Measurements from ENCODE around the gene PSMD6.

PSMD6 gene

DNA sequence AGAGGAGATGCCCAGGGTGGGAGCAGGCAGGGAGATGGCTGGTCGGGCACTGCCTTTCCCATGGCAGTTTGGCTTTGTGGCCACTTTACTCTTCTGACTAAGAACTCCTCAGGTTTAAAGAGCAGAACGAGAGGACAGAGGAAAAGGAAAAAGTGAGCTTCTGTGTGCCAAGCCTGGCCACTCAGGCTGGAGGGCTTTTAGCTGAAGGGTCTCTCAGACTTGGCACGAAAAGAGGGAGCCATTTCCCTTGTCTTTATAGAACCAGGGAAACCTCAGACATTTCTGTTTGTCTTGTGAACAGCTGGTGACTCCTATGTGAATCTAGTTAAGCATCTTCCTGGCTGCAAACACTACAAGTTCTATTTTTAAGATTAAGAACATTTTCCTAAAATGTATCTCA, 23.3 kb upstream of the PSMD6 start:
- no peak overlapping the region for H3K27ac ChIP-seq
- intact Hi-C loops (cut with DNase I; ENCODE audit: low total_unique reads), result no loop called here
- no peaks in the 10 kb centered on the region for H3K27me3 ChIP-seq
- H3K4me1 ChIP-seq, result no peaks in the 10 kb centered on the region
- H3K9me3 ChIP-seq, result no peaks in the 10 kb centered on the region
- H3K4me3 ChIP-seq, result no peak overlapping the region
- DNase-seq, result no peak
- TF ChIP-seq, protein P1, sequence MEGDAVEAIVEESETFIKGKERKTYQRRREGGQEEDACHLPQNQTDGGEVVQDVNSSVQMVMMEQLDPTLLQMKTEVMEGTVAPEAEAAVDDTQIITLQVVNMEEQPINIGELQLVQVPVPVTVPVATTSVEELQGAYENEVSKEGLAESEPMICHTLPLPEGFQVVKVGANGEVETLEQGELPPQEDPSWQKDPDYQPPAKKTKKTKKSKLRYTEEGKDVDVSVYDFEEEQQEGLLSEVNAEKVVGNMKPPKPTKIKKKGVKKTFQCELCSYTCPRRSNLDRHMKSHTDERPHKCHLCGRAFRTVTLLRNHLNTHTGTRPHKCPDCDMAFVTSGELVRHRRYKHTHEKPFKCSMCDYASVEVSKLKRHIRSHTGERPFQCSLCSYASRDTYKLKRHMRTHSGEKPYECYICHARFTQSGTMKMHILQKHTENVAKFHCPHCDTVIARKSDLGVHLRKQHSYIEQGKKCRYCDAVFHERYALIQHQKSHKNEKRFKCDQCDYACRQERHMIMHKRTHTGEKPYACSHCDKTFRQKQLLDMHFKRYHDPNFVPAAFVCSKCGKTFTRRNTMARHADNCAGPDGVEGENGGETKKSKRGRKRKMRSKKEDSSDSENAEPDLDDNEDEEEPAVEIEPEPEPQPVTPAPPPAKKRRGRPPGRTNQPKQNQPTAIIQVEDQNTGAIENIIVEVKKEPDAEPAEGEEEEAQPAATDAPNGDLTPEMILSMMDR (IDR thresholded peaks at IDR 0.05), result no peak
- no peaks in the 10 kb centered on the region for H3K36me3 ChIP-seq

DNA sequence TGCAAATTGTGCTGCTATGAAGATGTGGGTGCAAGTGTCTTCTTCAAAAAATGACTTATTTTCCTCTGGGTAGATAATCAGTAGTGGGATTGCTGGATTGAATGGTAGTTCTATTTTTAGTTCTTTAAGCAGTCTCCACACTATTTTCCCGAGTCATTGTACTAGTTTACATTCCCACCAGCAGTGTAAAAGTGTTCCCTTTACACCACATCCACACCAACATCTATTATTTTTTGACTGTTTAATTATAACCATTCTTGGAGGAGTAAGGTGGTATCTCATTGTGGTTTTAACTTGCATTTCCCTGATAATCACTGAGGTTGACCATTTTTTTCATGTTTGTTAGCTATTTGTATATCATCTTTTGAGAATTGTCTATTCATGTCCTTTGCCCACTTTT, 19.7 kb upstream of the PSMD6 start:
- intact Hi-C loops (cut with DNase I; ENCODE audit: low total_unique reads), result no loop called here
- H3K4me1 ChIP-seq, result no peaks in the 10 kb centered on the region
- H3K36me3 ChIP-seq, result no peaks in the 10 kb centered on the region
- H3K27ac ChIP-seq, result no peak overlapping the region
- H3K27me3 ChIP-seq, result no peaks in the 10 kb centered on the region
- no peak overlapping the region for H3K4me3 ChIP-seq
- H3K9me3 ChIP-seq, result no peaks in the 10 kb centered on the region
- TF ChIP-seq, protein P1 (IDR thresholded peaks at IDR 0.05), result no peak
- no peak for DNase-seq

DNA sequence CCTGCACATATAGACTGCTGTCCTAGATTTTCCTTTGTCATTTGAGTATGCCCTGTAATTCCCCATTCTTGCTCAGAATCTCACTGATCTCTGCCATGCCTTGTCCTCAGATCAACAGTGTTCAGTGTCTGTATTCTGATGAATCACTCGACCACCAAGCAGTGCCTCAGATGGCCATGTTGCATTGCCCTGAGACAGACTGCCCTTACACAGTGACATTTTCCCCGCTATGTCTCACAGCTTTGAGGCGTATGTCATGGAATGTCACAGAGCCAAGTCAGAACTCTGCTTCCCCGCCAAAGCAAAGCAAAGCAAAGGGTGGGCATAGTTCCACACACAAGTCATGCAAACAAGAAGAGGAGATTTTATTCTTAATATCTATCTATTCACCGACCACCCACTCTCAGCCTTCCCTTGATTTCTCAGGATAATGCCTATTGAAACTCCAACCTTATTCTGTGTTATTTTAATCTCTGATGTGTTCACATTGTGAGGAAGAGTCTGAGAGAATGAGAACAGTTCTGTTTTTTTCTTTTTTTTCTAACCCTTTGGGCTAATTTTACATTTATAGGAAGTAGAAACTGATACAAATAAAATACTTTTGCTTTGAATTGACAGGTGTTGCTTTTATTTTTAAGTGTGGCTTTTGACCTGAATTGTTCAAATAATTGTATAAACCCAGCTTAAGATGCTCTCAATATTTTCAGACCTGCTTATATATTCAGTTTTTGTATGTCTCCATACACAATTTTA, 16.9 kb upstream of the PSMD6 start:
- H3K4me3 ChIP-seq, result no peak overlapping the region
- H3K4me1 ChIP-seq, result no peaks in the 10 kb centered on the region
- H3K27me3 ChIP-seq, result no peaks in the 10 kb centered on the region
- H3K27ac ChIP-seq, result no peak overlapping the region
- H3K9me3 ChIP-seq, result no peaks in the 10 kb centered on the region
- intact Hi-C loops (cut with DNase I; ENCODE audit: low total_unique reads), result loop anchor here (10.0 kb wide), 2 partner anchors 115 to 225 kb away; no protein-coding TSS in a partner anchor
- no peak for DNase-seq
- TF ChIP-seq, protein P1 (IDR thresholded peaks at IDR 0.05), result no peak
- no peaks in the 10 kb centered on the region for H3K36me3 ChIP-seq

DNA sequence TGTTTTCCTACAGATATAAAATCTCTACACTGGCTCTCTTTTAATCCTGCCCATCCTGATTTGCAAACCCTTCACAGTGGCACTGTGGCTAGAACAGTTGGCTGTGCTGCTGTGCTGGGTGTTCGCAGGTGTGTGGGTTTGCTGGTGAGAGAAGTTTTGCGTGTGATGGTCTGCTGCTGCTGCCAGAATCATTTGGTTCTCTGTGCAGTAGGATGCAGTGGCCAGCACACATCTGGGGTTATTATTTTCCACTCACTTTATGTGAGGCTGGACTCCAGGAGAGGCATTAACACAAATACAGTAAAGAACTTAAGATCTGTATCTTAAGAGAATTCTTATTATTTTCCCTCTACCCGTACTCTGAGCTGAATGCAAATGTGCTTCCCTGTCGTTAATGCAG, 16.0 kb upstream of the PSMD6 start:
- intact Hi-C loops (cut with DNase I; ENCODE audit: low total_unique reads), result loop anchor here (10.0 kb wide), 2 partner anchors 115 to 225 kb away; no protein-coding TSS in a partner anchor
- TF ChIP-seq, protein P1 (IDR thresholded peaks at IDR 0.05), result no peak
- Histone ChIP-seq H3K27me3 (no peaks in the 10 kb centered on the region), H3K4me3 (no peak overlapping the region), H3K4me1 (no peaks in the 10 kb centered on the region), H3K9me3 (peaks cover 0 to 1% (median 0%) of the 10 kb centered on the region in 3 donors), H3K36me3 (no peaks in the 10 kb centered on the region), H3K27ac (no peak overlapping the region)
- DNase-seq, result no peak

DNA sequence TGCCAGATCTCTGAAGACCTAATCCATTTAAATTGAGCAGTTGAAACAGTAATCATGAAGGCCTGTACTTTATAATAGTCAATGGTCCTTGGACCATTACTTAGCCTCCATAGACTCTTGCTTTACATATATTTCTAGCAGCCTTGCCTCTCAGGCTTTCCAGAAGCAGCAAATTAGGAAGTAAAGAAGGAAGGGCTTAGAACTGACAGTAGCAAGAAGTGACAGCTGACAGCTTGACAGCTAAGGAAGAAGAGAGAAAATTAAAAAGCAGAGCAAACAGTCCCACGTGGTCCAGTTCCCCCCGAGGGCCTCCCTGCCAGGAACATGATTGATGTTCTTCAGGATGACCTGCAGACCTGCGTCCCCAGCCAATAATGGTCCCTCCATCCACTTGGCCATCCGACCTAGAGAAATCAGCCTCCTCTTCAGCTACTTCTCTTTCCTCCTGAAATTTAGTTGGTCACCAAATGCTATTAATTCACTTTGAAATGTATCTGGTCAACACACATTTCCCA, 15.0 kb upstream of the PSMD6 start:
- Histone ChIP-seq H3K9me3 (peaks cover 0 to 5% (median 3%) of the 10 kb centered on the region in 3 donors), H3K4me1 (no peaks in the 10 kb centered on the region), H3K27ac (no peak overlapping the region), H3K27me3 (no peaks in the 10 kb centered on the region), H3K36me3 (no peaks in the 10 kb centered on the region), H3K4me3 (no peak overlapping the region)
- DNase-seq, result no peak
- intact Hi-C loops (cut with DNase I; ENCODE audit: low total_unique reads), result loop anchor here (10.0 kb wide), 2 partner anchors 116 to 226 kb away; no protein-coding TSS in a partner anchor
- TF ChIP-seq, protein P1 (IDR thresholded peaks at IDR 0.05), result no peak

Measured in tibial artery (tissue), 4 donors.